Mucosa of stomach (tissue), 1 donor: ENCODE data around the gene RXRA.

Experiments used
- H3K27me3 ChIP-seq: one replicate; pipeline ENCODE4 v1.7.0; 2013; ENCODE audit warnings: mild to moderate bottlenecking, low read length; ENCODE audit not compliant: control insufficient read depth, insufficient read depth
- H3K36me3 ChIP-seq: one replicate; pipeline ENCODE4 v1.7.0; 2013; ENCODE audit warnings: low read length; ENCODE audit not compliant: control insufficient read depth, insufficient read depth
- H3K4me1 ChIP-seq: one replicate; pipeline ENCODE4 v1.7.0; 2013; ENCODE audit warnings: mild to moderate bottlenecking, low read length; ENCODE audit not compliant: control insufficient read depth, insufficient read depth
- H3K4me3 ChIP-seq: one replicate; pipeline ENCODE4 v1.7.0; 2013; ENCODE audit warnings: low read length
- H3K9ac ChIP-seq: one replicate; pipeline ENCODE4 v1.7.0; 2013; ENCODE audit warnings: mild to moderate bottlenecking, low read length, moderate library complexity
- H3K9me3 ChIP-seq: one replicate; pipeline ENCODE4 v1.7.0; 2013; ENCODE audit warnings: mild to moderate bottlenecking, low read length, moderate library complexity; ENCODE audit not compliant: control insufficient read depth
- donor health status: Pancreatic carcinoma.

RXRA gene

GRCh38 chr9:134348404-134349155, 22.3 kb downstream of the RXRA start:
- Histone ChIP-seq H3K9me3 (no peaks in the 10 kb centered on the region), H3K4me3 (no peak overlapping the region), H3K9ac (no peak overlapping the region), H3K4me1 (peaks cover 64% of the 10 kb centered on the region), H3K36me3 (no peaks in the 10 kb centered on the region), H3K27me3 (no peaks in the 10 kb centered on the region)

DNA sequence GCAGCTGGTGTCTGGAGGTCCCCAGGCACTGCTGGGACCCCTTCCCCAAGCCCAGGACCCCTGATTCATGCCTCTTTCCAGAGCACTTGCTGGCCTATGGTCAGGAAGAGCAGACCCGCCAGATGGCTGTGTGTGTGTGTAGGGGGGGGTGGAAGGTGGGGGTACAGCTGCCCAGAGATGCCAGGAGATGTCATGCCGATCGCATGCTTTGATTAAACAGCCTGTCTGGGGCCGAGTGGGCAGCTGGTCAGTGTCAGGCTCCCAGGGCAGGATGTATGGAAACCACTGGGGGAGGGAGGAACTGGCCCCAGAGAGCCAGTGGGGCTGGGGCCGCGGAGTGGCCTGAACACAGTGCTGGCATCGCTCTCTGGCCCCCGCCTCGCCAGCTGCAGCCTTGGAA, 23.7 kb downstream of the RXRA start:
- Histone ChIP-seq H3K4me3 (no peak overlapping the region), H3K27me3 (no peaks in the 10 kb centered on the region), H3K9ac (no peak overlapping the region), H3K36me3 (no peaks in the 10 kb centered on the region), H3K4me1 (peaks cover 62% of the 10 kb centered on the region), H3K9me3 (no peaks in the 10 kb centered on the region)

DNA sequence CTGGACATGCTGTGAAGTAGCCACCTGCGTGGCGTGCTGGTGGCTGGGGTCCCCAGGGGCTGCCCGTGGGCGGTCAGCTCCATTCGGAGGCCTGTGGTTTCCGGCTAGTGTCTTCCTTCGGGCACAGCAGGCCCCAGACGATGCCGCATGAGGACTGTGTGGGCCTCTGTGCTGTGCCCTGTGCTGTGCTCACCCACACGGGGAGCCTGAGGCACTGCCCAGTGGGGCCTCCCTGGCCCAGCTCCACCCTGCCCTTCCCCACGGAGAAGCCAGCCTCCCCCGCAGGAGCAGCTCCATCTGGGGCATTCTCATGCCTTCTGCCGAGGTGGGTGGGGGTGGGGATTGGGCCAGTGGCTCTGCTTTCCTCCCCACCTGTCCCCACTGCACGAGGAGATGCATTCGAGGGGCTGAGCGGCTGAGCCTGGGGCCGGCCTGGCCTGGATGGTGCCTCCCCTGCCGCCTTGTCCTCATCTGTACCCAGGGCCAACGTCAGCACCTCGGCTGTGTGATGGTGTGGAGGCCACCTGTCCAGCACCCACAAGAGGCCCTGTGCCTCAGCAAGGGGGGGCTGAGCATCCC, 24.2 kb downstream of the RXRA start:
- Histone ChIP-seq H3K4me3 (no peak overlapping the region), H3K36me3 (no peaks in the 10 kb centered on the region), H3K27me3 (no peaks in the 10 kb centered on the region), H3K9me3 (no peaks in the 10 kb centered on the region), H3K4me1 (peaks cover 62% of the 10 kb centered on the region), H3K9ac (no peak overlapping the region)

GRCh38 chr9:134351606-134352176, 25.4 kb downstream of the RXRA start:
- Histone ChIP-seq H3K9ac (no peak overlapping the region), H3K4me1 (peaks cover 62% of the 10 kb centered on the region), H3K4me3 (no peak overlapping the region)

GRCh38 chr9:134352247-134352933, 26.1 kb downstream of the RXRA start:
- Histone ChIP-seq H3K27me3 (no peaks in the 10 kb centered on the region), H3K4me1 (peaks cover 68% of the 10 kb centered on the region), H3K36me3 (no peaks in the 10 kb centered on the region), H3K4me3 (no peak overlapping the region), H3K9ac (no peak overlapping the region), H3K9me3 (no peaks in the 10 kb centered on the region)

More at GRCh38 chr9:134351606-134352176, 25.4 kb downstream of the RXRA start:
- Histone ChIP-seq H3K9me3 (no peaks in the 10 kb centered on the region), H3K27me3 (no peaks in the 10 kb centered on the region), H3K36me3 (no peaks in the 10 kb centered on the region)

DNA sequence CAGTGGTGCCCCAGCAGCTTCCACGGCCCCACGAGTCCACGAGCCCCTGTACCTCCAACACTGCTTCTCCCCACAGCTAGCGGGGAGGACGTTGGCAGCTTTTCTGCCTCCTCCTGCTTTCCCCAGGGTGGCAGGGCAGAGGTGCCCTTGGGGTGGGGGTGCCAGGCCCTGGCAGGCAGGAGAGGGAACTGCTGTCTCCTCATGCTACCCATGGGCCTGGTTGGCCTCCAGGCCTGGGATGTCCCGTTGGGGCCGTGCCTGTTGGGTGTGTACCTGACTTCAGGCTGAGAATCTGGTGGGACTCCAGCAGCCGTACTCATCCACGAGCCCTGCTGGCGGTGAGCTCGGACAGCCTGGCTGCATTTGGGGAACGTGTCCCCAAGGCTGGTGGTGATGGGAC, 27.3 kb downstream of the RXRA start:
- Histone ChIP-seq H3K4me1 (peaks cover 75% of the 10 kb centered on the region), H3K36me3 (no peaks in the 10 kb centered on the region), H3K4me3 (no peak overlapping the region), H3K27me3 (no peaks in the 10 kb centered on the region), H3K9me3 (no peaks in the 10 kb centered on the region), H3K9ac (no peak overlapping the region)

- no peak overlapping the region for H3K4me3 ChIP-seq
- no peaks in the 10 kb centered on the region for H3K9me3 ChIP-seq
- H3K4me1 ChIP-seq: peaks cover 79% of the 10 kb centered on the region
- no peaks in the 10 kb centered on the region for H3K36me3 ChIP-seq
- no peak overlapping the region for H3K9ac ChIP-seq
- H3K27me3 ChIP-seq: no peaks in the 10 kb centered on the region
Measured at GRCh38 chr9:134355158-134355557, 28.9 kb downstream of the RXRA start.

DNA sequence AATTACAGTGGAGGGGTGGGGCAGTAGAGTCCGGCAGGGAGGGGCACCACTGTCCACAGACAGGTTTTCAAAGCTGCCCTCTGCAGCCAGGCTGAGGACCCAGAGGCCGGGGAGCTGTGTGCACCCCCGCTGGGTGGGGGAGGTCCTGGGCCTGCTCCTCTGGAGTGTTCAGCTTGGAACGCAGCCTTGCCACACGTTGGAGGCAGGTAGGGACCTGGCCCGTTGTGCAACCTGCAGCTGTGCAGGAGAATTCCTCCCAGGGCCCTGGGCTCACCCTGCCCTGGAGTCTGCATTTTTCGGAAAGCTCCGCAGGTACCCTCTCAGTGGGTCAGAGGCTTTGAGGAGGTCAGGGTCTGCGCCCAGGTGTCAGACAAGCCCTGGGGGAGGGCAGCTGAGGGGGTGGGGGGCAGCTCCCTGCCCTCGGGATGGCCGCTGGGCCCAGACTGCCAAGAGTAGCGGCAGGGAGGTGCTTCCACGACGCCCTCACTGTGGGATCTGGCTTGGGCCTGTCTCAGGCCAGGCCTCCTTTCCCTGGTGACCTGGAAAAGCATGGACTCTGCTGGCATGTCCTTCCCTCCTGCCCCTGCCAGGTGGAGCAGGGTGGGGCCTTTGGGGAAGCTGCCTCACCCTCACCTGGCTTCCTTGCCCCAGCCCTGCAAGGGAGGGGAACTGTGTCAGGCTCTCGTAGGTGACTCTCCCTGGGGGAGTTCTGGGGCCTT, 29.5 kb downstream of the RXRA start:
- H3K4me1 ChIP-seq: peaks cover 79% of the 10 kb centered on the region

GRCh38 chr9:134356496-134357470, 30.5 kb downstream of the RXRA start:
- no peak overlapping the region for H3K9ac ChIP-seq
- H3K4me3 ChIP-seq: no peak overlapping the region

More for the DNA sequence above, 29.5 kb downstream of the RXRA start:
- Histone ChIP-seq H3K9me3 (no peaks in the 10 kb centered on the region), H3K9ac (no peak overlapping the region), H3K4me3 (no peak overlapping the region), H3K36me3 (no peaks in the 10 kb centered on the region), H3K27me3 (no peaks in the 10 kb centered on the region)

GRCh38 chr9:134357631-134358025, 31.4 kb downstream of the RXRA start:
- Histone ChIP-seq H3K27me3 (no peaks in the 10 kb centered on the region), H3K9ac (no peak overlapping the region), H3K9me3 (no peaks in the 10 kb centered on the region), H3K4me3 (no peak overlapping the region), H3K4me1 (peaks cover 85% of the 10 kb centered on the region), H3K36me3 (no peaks in the 10 kb centered on the region)

More at GRCh38 chr9:134356496-134357470, 30.5 kb downstream of the RXRA start:
- Histone ChIP-seq H3K36me3 (no peaks in the 10 kb centered on the region), H3K9me3 (no peaks in the 10 kb centered on the region), H3K4me1 (peaks cover 85% of the 10 kb centered on the region), H3K27me3 (no peaks in the 10 kb centered on the region)
